HS-27A (cell line): ENCODE data around the gene ETV6.

ENCODE experiments used
- DNase-seq: peaks from one replicate; pipeline ENCODE4 v3.0.0-alpha.2; 2012; ENCODE audit warnings: low read depth, missing footprints

ETV6 gene

DNA sequence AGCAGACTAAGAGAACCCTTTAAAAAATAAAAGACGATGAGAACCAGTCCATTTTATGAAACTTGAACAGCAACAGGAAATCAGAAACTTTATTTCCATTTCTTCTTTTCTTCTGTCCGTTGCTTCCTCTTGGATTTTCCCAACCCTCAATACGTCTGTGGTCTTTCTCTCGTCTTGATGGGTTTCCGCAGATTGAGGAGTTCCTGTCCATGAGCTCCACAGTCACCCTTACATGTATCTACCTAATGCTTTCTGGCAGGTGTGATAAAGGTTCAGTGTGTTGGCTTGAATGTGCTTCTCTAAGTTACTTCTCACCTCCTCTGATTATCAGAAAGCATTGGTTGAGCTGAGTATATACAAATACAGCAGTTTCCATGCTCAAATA, 110.0 kb downstream of the ETV6 start:
- DNase-seq, result no peak

DNA sequence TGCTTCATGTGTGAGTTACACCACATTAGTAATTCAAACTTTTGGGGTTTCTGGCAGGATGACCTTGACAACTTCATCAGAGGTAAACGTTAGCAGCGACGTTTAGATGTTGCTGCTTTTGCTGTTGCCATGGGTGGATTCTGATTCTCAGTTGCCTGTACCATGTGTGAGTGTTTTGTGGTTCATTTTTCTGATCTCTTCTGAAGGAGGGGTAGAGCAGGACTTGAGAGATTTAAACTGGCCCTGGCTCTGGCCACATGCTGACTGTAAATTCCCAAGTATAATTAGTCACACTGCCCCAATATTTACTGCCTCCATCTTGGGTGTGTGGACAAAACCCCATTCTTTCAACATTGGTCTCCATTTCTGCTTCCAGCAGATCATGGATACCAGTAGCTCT, 110.4 kb downstream of the ETV6 start:
- no peak for DNase-seq

DNA sequence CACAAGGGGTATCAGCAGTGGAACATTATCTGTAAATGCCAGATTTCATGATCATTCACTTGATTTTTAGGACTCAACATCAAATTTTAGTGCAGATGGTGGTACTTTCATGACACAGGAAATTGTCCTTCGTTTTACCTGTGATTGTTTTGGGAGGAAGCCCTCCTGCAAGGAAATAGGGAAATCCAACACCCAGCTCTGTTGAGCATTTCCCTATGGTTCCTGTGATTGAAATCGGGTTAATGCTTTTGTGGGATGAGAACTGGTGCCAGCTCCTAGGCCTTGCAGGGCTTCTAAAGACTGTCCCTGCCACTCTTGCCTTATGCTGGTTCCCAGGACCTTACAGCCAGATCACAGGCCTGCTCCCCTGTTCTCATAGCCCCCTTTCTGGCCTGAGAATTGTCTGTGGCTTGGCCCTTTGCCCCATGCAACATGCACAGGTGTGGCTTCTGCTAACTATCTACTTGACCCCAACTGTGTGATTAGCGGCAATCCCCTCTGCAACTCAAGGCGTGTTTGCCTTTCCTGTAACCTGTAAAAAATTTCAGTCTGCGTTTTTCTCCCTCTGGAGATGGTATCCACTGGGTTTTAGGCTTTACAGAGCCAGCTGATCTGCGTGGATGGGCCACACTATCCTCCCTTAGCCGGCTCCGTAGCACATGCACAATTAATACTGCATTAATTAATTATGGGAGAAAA, 112.5 kb downstream of the ETV6 start:
- no peak for DNase-seq

DNA sequence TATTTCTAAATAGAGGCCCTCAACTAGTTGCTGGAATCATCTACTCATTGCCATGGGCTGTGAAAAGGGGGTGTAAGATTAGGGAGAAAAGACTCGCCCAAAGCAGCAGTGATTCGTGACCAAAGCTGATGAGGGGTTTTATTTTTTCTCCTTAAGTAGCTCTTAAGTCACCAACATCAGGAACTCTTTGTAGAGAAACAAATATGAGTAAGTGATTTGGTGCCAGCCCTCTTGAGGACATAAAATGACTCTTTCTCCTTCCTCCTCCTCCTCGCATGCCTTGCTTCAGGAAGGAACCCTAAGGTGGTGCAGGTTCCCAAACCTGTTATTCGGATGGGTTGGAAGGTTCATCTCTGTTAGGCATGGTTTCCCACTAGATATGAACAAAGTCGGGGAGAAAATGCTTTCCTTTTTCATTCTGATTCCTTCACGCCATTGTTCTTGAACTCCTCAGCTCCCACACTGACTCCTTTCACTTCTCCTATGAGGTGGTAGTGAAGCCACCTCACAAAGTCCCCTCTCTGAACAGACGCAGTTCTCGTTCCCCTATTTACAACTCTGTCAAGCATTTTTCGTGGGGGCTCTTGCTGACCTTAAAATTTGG, 113.4 kb downstream of the ETV6 start:
- DNase-seq, result no peak

DNA sequence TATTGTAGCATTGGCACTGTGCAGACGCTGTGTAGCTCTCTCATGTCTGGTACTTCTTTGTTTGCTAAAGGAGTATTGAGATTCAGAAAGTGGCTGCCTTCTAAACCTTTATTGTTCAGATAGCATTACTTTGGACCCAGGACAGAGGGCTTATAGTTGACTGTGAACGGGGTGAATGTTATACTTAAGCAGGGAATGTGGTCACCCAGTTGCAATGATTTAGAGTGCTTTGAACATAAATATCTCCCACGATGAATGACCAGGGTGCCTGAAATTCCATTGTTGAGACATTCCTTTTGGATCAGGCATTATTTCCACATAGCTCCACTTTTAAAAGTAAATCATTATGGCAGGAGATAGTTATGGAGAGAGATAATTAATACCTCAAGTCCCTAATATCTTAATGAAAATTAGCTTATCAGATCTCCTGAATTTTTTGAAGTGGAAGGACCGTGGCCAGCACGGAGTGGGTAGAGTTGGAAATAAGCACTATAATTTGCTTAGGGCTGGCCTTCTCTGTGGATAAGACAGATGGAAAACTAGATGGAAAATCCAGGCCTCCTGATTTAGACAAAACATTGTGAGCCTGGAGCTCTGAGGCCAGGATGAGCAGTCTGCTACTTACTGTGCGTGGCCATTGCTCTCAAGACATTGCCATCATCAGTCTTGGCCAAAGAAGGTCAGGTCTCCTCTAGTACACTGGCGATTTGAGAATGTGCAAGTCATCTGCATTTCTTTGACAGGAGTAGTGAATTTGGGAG, 114.5 kb downstream of the ETV6 start:
- no peak for DNase-seq

DNA sequence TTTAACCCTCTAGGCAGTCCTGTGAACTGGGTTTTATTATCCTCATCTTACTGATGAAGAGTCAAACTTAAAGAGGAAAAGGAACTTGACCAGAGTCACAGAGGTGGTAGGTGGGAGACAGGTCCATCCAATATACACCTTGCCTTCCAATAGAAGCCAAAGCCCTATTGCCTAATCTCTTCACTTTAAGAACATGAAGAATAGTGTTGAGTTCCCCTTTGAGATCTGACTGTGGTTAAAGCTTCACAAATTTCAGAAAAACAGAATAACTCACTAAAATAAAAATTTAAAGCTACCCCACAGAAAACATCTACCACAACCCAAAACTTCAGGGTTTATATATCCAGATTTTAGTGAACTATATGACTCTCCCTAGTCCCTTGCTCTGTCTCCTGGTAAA, 115.4 kb downstream of the ETV6 start:
- DNase-seq, result no peak

DNA sequence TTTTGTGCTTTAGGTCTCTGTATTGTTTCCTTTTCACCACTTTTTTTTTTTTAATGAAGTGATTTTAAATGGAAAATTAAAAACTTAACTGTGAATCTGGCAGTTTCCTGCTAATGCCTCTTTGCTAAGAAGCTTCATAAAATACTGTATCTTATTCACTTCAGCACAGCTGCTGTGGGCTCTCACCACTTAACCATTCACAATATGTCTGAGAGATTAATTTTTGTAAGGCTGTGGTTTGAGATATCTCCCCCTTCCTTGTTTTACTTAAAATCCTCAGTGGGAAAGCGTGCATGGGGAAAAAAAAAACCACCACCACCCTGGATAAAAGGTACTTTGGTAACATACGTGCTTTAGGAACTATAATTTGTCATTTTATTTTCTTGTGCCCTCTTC, 115.9 kb downstream of the ETV6 start:
- no peak for DNase-seq

DNA sequence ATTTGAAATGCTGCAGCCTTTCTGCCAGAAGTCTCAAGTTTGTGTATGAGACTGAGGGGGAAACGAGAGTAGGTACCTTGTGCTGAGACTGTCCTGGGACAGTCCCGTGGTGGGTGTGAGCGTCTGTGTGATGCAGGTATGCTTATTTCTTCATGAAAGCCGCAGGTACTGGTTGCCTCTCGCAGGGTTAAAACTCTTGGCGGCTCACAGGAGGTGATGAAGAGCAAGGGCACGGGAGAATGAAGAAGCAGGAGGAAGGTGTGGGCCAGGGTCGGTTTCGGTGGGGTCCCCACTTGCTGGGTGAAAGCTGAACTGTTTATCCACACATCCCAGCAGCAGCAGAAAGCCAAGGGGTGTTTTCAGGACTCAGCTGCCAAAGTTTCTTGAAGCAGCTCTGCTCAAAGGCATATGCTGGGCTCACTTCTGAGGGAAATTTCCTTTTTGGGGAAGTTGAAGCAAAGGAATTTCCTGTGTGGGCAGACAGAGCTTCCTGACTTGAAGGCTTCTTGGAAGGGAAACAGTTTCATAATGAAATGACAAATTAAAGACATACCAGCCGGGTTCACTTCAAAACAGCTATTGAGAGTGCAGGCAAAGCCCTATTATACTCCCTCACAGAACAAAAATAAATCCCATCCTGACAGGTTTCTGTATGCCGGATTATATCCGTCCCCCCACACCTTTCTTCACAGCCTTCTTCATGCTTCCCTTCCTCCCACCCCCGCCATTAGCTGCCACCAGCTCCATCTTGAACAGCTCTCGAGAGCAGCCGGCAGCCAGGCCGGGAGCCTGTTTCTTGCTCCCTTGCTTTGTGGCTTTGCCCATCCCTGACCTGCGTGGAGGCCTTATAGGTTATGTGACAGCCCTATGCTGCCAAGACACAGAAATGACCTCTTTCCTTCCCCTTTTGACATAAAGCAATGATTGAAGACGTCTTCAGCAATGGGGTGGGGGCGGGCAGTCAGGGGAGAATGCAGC, 116.6 kb downstream of the ETV6 start:
- no peak for DNase-seq

DNA sequence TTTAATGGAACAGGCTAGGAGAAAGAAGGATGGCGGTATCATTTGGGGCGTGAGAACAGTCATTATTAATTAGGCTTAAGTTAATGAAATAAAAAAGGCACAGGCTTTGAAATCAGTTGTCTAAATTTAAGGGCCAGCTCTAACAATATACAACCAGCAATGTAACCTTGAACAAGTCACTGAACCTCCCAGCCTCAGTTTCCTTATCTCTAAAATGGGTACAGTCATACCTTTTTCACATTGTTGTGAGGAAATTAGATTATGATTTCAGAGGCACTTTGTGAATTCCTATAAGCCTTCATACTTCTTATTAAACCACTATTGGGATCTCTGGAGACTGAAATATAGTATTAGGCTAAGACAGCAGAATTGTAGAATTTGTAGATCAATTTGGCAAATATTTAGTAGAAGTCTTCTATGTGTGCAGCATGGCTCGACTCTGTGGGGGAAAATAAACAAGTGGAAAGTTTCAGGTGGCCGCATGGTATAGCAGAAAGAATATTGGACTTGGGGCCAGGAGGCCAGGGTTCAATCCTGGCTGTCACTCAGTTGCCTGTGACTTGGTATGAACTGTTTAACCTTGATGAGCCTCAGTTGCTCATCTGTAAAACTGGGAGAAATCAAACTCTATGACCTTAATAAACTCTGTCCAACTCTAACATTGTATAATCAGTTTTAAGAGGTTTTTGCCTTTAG, 117.7 kb downstream of the ETV6 start:
- no peak for DNase-seq

DNA sequence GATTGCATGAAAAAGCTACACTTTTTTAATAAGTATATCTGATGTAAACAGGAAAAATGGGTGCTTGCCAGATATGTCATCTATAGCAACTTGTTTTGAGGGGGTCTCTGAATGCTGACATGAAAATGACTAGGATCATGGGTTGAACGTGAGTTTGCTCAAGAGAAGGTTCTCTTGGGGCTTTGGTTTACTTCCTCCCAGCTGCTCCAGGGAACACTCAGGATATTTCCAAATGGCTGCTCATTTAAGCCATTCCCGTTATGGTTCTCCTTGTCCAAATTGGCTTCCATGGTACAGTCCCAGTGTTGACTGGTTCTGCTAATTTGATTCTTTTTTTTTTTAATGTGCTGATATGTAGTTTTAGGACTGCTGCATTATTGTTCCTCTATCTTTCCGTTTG, 118.3 kb downstream of the ETV6 start:
- no peak for DNase-seq

DNA sequence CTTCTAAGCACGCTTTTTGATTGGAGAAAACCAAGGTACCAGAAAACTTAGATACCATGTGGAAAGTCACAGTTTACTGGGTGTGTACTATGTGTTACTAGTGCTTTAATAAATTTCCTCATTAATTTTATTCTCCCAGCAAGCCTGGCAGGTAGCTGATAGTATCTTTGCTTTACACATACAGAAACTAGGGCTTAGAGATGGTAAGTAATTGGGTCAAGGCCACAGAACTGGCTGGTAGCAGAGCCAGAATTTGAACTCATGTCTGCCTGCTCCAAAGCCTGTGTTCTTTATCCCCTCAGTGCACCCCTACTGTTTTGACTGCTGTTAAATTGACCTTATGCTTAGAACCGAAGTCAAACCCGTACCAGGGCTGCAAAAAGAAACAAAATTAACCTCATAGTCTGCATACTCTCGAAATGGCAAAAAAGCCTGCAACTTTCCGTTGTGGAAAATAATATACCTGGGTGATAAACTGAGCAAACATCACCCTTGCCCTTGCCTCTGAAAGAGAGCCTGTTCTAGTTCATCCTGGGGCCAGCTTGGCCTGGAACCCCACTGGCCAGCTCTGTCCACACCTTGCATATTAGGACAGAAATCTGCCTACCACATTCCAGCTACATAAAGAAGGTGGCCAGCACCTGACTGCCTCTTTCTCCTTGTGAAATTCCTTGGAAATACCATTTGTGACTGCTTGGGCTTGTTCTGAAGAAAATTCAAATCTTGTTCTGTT, 118.9 kb downstream of the ETV6 start:
- no peak for DNase-seq

DNA sequence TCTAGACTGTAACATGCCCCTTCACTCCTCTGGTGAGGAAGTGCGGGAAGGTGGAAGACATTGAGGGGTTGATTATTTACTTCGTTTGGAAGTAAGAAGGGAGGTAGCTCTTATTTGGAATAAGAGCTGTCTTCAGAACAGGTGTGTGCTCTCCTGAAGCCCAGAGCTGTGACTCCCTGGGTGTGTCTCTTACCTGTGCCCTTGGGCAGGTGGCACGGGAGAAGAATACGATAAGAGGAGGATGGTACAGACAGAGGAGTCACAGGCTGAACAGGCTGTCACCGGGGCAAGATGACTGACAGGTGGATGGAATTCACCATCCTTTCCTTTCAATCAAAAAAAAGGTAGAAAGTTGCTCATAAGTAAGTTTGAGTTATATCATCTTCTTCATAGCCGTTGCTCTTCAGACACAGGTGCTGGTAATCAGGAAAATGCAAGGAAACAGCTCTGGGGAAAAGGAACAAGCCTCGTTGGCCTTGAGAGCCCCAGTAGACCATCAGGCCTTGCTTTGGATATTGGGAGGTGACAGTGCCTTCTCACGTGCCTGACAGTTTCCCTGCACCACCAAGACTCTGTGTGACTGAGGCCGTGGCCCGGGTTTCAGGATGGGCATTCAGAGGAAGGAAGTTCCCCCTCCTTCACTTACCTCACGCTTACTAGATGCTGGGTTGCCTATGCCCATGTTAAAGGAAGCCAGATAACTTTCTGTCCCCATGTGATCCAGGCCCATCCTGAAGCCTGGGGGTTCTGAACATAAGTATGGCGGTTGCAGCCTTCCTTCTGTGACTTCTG, 120.4 kb downstream of the ETV6 start:
- no peak for DNase-seq

DNA sequence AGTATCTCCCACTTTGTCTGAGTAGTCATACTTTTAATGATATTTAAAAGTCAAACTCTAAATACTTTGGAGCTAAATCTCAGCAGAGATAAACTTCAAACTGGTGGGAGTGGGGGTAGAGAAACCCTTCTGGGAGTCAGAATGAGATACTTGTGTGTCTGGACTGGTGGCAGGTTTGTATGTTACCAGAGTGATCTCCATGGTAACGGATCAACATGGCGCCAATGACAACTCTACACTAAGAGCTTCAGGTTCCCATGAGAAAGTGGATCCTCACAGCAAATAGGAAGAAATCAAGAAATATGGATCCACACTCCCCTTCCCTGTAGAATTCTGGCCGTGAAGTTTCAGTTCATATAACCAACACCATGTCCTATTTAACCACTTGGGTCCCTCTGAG, 121.9 kb downstream of the ETV6 start:
- DNase-seq, result no peak

DNA sequence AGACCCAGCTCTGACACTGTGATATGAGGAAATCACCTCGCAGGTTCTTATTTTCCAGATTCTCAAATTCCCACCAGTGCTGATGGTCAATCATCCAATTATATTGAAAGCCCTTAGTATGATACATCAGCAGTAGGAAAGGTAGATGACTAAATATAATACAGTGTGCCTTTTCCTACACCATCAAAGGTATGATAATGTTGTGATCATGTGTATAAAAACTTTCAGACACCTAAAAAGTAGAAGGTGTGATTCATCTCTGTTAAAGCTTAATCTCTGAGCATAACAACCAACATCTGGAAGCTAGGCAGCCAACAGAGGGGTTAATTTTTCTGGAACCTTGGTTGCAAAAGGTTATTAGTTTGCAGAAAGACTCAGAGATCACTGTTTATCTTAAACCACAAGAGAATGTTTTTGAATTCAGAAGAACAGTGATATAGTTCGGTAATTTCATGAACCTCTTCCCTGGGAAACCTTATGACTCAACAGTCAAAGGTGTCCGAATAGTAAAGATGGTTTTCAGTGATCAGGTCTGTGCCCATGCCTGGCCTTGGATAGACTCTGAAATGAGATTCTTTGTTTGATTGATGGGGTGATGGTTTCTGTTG, 122.5 kb downstream of the ETV6 start:
- no peak for DNase-seq

DNA sequence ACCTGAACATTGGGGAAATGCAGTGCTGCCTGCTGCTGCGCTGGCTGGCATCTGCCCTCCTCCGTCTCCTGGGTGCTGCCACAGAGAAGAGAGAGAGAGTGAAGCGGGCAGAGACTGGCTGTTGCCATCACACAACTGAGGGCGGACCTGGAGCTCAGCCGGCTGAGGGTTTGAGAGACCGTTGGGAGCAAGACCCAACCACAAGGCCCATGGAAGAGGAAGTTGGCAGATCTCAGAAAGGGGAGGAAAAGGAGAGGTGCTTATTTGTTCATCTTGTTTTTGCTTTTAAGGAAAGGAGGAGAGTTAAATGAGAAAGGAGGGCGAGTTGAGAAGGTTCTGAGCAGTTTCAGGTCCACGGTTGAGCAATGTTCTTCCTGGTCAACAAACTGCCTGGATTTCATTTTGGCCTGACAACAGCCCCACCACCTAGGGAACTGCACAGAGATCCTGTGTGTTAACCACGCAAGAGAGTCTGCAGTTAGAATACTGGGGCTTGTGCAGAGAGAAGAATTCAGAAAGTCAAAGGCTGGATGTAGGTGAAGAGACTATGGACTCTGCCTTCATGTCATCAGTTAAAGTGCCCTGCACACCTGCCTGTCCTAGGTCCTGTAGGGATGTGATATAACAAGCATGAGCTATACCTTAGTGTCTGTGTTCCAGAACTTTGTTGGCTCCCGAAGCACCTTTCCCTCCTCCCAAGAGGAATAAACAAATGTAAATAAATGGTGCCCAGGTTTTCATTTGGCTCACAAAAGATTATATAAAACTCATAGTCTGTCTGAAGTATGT, 124.6 kb downstream of the ETV6 start:
- DNase-seq, result no peak

DNA sequence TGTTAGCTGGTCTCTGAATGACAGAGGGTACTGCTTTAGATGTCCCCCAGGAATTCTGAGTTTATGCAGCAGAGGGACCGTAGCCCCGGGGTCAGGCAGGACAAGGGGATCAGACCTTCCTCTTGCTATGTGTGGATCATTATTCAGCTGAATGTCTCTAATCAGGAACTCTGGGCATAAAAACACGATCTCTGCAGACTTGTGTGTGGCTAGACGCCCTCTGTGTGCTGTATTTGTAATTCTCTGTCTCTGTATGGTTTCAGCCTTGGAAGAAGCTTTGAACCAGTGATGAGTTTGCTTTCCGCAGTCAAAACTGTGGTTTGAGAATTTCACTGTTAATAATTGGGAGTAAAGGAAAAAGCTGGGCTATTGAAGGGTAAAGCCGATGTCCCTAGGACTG, 125.3 kb downstream of the ETV6 start:
- no peak for DNase-seq

DNA sequence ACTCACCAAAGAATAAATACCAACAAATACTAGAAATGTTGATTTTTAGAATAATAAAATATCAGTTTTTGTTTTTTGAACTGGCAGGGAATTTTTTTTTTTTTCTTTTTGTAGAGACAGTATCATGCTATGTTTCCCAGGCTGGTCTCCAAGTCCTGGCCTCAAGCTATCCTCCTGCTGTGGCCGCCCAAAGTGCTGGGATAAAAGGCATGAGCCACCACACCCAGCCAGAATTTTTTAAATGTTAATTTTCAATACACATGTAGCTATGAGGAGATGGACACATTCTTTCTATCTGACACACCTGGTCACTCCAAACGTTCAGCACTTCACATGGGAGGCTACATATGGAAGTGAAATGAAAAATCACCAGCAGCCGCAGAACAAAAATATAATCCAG, 126.8 kb downstream of the ETV6 start:
- no peak for DNase-seq

DNA sequence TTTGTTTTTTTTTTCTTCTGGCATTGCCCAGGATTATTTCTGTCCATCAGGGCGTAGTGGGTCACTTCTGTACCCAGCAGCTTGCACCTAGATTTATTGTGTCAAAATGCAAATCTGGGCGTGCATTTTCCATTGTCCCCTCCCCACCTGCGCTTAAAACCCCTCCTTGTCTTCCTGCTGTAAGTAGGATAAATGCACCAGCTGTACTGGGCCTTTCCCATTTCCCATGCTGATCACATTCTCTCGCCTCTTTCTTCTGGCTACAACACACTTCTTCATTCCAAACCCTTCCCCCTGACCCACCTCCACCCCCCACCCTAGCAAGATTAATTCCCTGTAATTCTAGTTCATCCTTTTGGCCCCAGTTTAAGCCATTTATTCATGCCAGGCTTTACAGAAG, 128.0 kb downstream of the ETV6 start:
- no peak for DNase-seq

DNA sequence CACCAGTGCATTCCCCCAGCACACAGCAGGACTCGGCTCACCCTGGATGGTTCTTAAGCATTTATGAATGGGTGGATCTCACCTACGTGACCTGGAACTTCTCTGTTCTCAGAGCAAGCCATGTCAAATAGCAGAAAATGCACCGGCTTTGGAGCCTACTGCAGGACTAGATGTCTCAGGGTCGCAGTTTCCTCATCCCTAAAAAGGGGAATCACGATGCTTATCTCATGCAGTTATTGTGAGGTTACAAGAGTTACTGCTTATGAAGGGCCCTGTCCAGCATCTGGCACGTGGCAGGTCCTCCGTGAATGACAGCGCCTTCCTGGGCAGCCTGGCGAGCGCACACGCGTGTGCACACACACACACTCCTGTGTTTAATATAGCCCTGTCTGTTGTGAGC, 128.5 kb downstream of the ETV6 start:
- DNase-seq, result no peak
